Activated CD8-positive, alpha-beta T cell treated with anti-CD3 and anti-CD28 coated beads for 36 hours (primary cell): ENCODE results near the gene BCKDHB. TPM values are rescaled to one million over a fixed set of nuclear protein-coding genes. Genes with fewer than 3 reads are reported as not detected.

ENCODE experiments used
- ATAC-seq: fragments of 200-7000 bp; cut with Tn5 transposase; one replicate; pipeline ENCODE4 v1.10.0; 2021; ENCODE audit warnings: mild to moderate bottlenecking, moderate library complexity
- CTCF ChIA-PET: fragments of 350-600 bp; sonication (Branson Sonifier 250); formaldehyde crosslinking; loops from one replicate; lab custom pipeline; 2021; ENCODE audit warnings: antibody characterized with exemption; lab: Charles Lee
- POLR2A ChIA-PET: fragments of 350-600 bp; sonication (Branson Sonifier 250); formaldehyde crosslinking; loops from one replicate; lab custom pipeline; 2021; ENCODE audit warnings: antibody characterized with exemption; lab: Charles Lee
- DNase-seq: peaks from one replicate; pipeline ENCODE4 v3.0.0-alpha.2; 2020
- H3K27ac Mint-ChIP-seq: one replicate; pipeline ENCODE4 v1.8.0; 2021; ENCODE audit warnings: mild to moderate bottlenecking, mixed read lengths
- H3K27me3 Mint-ChIP-seq: one replicate; pipeline ENCODE4 v1.8.0; 2021; ENCODE audit warnings: mixed read lengths
- H3K36me3 Mint-ChIP-seq: one replicate; pipeline ENCODE4 v1.8.0; 2021; ENCODE audit warnings: low read depth, mixed read lengths
- H3K4me1 Mint-ChIP-seq: one replicate; pipeline ENCODE4 v1.8.0; 2021; ENCODE audit warnings: low read depth, mixed read lengths
- H3K4me3 Mint-ChIP-seq: one replicate; pipeline ENCODE4 v1.8.0; 2021; ENCODE audit warnings: mild to moderate bottlenecking, moderate library complexity, mixed read lengths
- H3K9me3 Mint-ChIP-seq: one replicate; pipeline ENCODE4 v1.8.0; 2021; ENCODE audit warnings: mixed read lengths
- CTCF ChIP-seq: fragments of 200-600 bp; IDR thresholded peaks from one replicate; pipeline ENCODE4 v1.8.0; 2022; ENCODE audit warnings: antibody characterized with exemption, mild to moderate bottlenecking
- intact Hi-C: fragments of 100-400 bp; cut with micrococcal nuclease; formaldehyde crosslinking; loops from one replicate; pipeline ENCODE4 v1.10.0; 2022
- total RNA-seq, 2 experiments: library from RNA; stranded (reverse); gene quantifications; one replicate each; pipeline ENCODE4 v1.2.3, GENCODE V29; 2021

Gene BCKDHB
- total RNA-seq, 2 experiments from 2014 or later: 17.8 to 19.3 TPM

GRCh38 chr6:80145921-80146320 is 39.5 kb downstream of the BCKDHB start:
- no peak for TF ChIP-seq CTCF
- Mint-ChIP-seq H3K36me3 (peaks cover 31% of the 10 kb centered on the region), H3K4me3 (no peak overlapping the region), H3K4me1 (no peaks in the 10 kb centered on the region), H3K9me3 (no peaks in the 10 kb centered on the region), H3K27ac (no peak overlapping the region), H3K27me3 (no peaks in the 10 kb centered on the region)
- ChIA-PET CTCF (no interaction called here), POLR2A (no interaction called here)
- intact Hi-C loops: no loop called here
- no peak for ATAC-seq
- no peak for DNase-seq

DNA sequence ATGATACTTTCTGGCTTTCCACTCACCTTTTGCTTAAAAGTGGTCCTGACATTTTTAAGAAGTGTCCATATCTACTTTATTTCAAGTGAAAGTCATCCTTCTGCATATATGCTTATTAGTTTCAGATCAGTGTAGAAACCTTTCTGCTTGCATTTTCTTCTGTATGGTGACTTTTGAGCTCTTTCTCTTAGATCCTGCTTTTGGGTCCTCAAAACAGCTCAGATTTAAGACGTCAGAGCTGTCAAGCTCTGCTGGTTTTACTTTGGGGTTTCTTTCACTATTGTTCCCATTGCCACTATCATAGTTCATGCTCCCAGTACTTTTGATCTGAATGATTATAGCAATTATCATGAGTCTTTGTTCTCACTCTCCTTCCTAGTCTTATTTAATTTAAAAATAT is 41.7 kb downstream of the BCKDHB start:
- H3K4me1 Mint-ChIP-seq: no peaks in the 10 kb centered on the region
- ATAC-seq (no peak), DNase-seq (no peak)
- intact Hi-C loops: no loop called here
- H3K27me3 Mint-ChIP-seq: no peaks in the 10 kb centered on the region
- H3K9me3 Mint-ChIP-seq: no peaks in the 10 kb centered on the region
- CTCF ChIA-PET: interaction anchor here (1.3 kb wide), 1 partner anchor 199 kb away, joined by 3 read pairs; no protein-coding TSS in a partner anchor
- peaks cover 28% of the 10 kb centered on the region for H3K36me3 Mint-ChIP-seq
- no peak overlapping the region for H3K4me3 Mint-ChIP-seq
- no peak for TF ChIP-seq CTCF
- POLR2A ChIA-PET: no interaction called here
- no peak overlapping the region for H3K27ac Mint-ChIP-seq

DNA sequence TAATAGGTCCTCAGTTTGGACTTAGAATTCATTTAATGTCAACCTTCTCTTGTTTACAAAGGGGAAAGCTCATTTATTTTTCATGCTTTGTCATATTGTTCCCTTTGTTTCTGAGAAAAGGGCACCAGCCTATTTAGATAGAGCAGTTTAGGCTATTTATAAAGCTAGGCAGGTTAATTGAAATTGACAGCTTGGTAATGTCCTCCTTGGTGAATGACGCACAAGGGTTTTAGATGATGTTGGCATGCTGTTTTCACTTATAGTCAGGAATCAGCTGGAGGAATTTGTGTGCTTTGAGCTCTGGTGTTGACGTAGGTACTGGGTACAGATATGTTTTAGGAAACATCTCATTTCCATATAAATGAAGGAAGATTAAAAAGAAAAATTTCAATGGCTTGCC is 45.2 kb downstream of the BCKDHB start:
- no peaks in the 10 kb centered on the region for H3K9me3 Mint-ChIP-seq
- no peaks in the 10 kb centered on the region for H3K27me3 Mint-ChIP-seq
- ChIA-PET POLR2A (interaction anchor here (0.6 kb wide), 1 partner anchor 707 kb away, joined by 3 read pairs; no protein-coding TSS in a partner anchor), CTCF (interaction anchor here (1.1 to 1.8 kb wide), 2 partner anchors 10 kb away, joined by 3 to 5 read pairs; no protein-coding TSS in a partner anchor)
- no peaks in the 10 kb centered on the region for H3K4me1 Mint-ChIP-seq
- DNase-seq: no peak
- H3K27ac Mint-ChIP-seq: no peak overlapping the region
- no peak overlapping the region for H3K4me3 Mint-ChIP-seq
- TF ChIP-seq CTCF: no peak
- peaks cover 18% of the 10 kb centered on the region for H3K36me3 Mint-ChIP-seq
- ATAC-seq: no peak
- intact Hi-C loops: no loop called here

DNA sequence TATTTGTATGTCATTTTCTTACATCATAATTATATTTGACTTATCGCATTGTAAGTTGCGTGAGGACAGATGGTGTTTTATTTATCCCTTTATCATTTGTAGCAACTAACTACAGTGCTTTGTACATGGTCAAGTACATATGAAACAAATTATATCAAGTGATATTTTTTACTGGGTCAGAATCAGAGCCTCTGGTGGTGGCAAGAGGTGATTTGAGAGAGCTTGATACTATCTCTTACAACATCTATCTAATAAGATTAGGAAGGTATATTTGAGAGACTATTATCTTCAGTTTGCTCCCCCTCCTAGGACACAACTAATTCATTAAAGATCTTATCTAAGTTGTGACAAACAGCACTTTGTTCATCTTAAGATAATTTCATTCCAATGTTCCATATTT is 47.7 kb downstream of the BCKDHB start:
- POLR2A ChIA-PET: no interaction called here
- Mint-ChIP-seq H3K27me3 (no peaks in the 10 kb centered on the region), H3K4me1 (no peaks in the 10 kb centered on the region), H3K9me3 (no peaks in the 10 kb centered on the region), H3K4me3 (no peak overlapping the region), H3K27ac (no peak overlapping the region), H3K36me3 (peaks cover 3% of the 10 kb centered on the region)
- CTCF ChIA-PET: no interaction called here
- no peak for TF ChIP-seq CTCF
- intact Hi-C loops: no loop called here
- no peak for DNase-seq
- ATAC-seq: no peak

- no peaks in the 10 kb centered on the region for H3K36me3 Mint-ChIP-seq
- DNase-seq (no peak), ATAC-seq (no peak)
- H3K27me3 Mint-ChIP-seq: no peaks in the 10 kb centered on the region
- no peaks in the 10 kb centered on the region for H3K9me3 Mint-ChIP-seq
- H3K4me1 Mint-ChIP-seq: no peaks in the 10 kb centered on the region
- no peak overlapping the region for H3K27ac Mint-ChIP-seq
- POLR2A ChIA-PET: no interaction called here
- intact Hi-C loops: no loop called here
- no peak for TF ChIP-seq CTCF
- no peak overlapping the region for H3K4me3 Mint-ChIP-seq
- CTCF ChIA-PET: no interaction called here
Observed at GRCh38 chr6:80156221-80156620, 49.8 kb downstream of the BCKDHB start.
